B cell (primary cell): ENCODE data around the gene REEP6.

Source experiments
- CTCF ChIP-seq: fragments of 200-600 bp; IDR thresholded peaks from one replicate; pipeline ENCODE4 v1.8.0; 2022; ENCODE audit warnings: antibody characterized with exemption, mild to moderate bottlenecking
- EZH2 ChIP-seq: IDR thresholded peaks from 2 replicates; pipeline ENCODE4 v1.6.1; 2012; ENCODE audit warnings: borderline replicate concordance, low read depth, mild to moderate bottlenecking, moderate library complexity, low read length; ENCODE audit not compliant: insufficient read depth, poor library complexity, severe bottlenecking

GRCh38 chr19:1509602-1510441 is 18.8 kb downstream of the REEP6 start:
- TF ChIP-seq EZH2 (no peak), CTCF (no peak)
